SU-DHL-6 (cell line): ENCODE data around the gene MAP2K6.

Experiments
- EZH2phosphoT487 ChIP-seq: fragments of 200-600 bp; sonication (generic), shearing (Covaris generic); conservative IDR thresholded peaks from 2 replicates; pipeline ENCODE4 v1.6.1; 2018; ENCODE audit warnings: mild to moderate bottlenecking, antibody characterized with exemption, low read length, moderate library complexity, mixed read lengths
- TF ChIP-seq, protein P1 (sequence below): fragments of 200-600 bp; sonication (generic); IDR thresholded peaks from one replicate; pipeline ENCODE4 v1.5.1; 2017; ENCODE audit warnings: antibody characterized with exemption, mild to moderate bottlenecking, low read length, moderate library complexity; ENCODE audit not compliant: insufficient read depth, poor library complexity, severe bottlenecking

DNA sequence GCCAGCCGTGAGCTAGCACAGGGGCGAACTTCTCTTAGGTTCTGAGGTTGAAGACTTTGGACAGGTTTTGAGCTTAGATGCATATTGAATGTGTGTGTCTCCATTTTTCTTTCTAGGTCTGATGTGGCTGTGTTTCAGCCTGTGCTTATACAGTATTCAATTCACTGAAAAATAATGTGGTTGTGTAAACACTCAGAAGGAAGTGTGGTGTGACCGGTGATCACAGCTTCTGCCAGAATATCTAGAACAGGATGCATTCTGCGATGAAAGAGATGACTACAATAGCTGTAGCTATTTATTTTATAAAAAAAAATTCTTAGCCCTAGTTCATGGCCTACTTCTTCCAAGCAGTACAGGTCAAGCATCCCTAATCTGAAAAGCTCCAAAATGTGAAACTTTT lies 64.4 kb downstream of the MAP2K6 start:
- TF ChIP-seq, protein P1, sequence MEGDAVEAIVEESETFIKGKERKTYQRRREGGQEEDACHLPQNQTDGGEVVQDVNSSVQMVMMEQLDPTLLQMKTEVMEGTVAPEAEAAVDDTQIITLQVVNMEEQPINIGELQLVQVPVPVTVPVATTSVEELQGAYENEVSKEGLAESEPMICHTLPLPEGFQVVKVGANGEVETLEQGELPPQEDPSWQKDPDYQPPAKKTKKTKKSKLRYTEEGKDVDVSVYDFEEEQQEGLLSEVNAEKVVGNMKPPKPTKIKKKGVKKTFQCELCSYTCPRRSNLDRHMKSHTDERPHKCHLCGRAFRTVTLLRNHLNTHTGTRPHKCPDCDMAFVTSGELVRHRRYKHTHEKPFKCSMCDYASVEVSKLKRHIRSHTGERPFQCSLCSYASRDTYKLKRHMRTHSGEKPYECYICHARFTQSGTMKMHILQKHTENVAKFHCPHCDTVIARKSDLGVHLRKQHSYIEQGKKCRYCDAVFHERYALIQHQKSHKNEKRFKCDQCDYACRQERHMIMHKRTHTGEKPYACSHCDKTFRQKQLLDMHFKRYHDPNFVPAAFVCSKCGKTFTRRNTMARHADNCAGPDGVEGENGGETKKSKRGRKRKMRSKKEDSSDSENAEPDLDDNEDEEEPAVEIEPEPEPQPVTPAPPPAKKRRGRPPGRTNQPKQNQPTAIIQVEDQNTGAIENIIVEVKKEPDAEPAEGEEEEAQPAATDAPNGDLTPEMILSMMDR, result no peak
- TF ChIP-seq EZH2phosphoT487, result no peak
